ENCODE measurements around the gene RAB13.
A peak's percentile ranks its signal among the peaks of the same experiment; 100 is the strongest.

- TF ChIP-seq CTCF (conservative IDR thresholded peaks at IDR 0.05; ENCODE audit: low read depth, low read length) (no peak), RAD21 (IDR thresholded peaks at IDR 0.05; ENCODE audit: low read length) (no peak), CHD1 (IDR thresholded peaks at IDR 0.05; ENCODE audit: low read depth, low read length) (no peak), POLR2A (IDR thresholded peaks at IDR 0.05; ENCODE audit: low read depth, low read length) (no peak), MXI1 (IDR thresholded peaks at IDR 0.05; ENCODE audit: borderline replicate concordance, low read depth, low read length) (no peak), NFE2L2 (IDR thresholded peaks at IDR 0.05; ENCODE audit: low read depth, low read length) (no peak), MAZ (IDR thresholded peaks at IDR 0.05; ENCODE audit: borderline replicate concordance, low read depth, low read length) (peak; percentile 40; the same call in 1 of the 2 replicates), USF2 (IDR thresholded peaks at IDR 0.05; ENCODE audit: low read depth, low read length) (peak; percentile 55; the same call in 1 of the 2 replicates), RCOR1 (IDR thresholded peaks at IDR 0.05; ENCODE audit: insufficient replicate concordance, low read length) (no peak), RFX5 (IDR thresholded peaks at IDR 0.05; ENCODE audit: low read depth, low read length) (no peak), MAFK (IDR thresholded peaks at IDR 0.05; ENCODE audit: low read depth, low read length) (no peak), CEBPB (IDR thresholded peaks at IDR 0.05; ENCODE audit: low read depth, low read length) (no peak)
Measured at GRCh38 chr1:153962088-153963029, 23.8 kb downstream of the RAB13 start.
